ENCODE data around the gene FZD1.

The FZD1 gene

GRCh38 chr7:91286432-91286831, 22.2 kb downstream of the FZD1 start:
- no peak for DNase-seq (ENCODE audit: low read depth)
- no peak for TF ChIP-seq CTCF (IDR thresholded peaks at IDR 0.05; ENCODE audit: insufficient read depth, low read depth, low read length, missing control alignments)
- no peak overlapping the region for H3K4me3 ChIP-seq (ENCODE audit: low read length)

- peak; percentile 30 for TF ChIP-seq CTCF (IDR thresholded peaks at IDR 0.05; ENCODE audit: insufficient read depth, low read depth, low read length, missing control alignments)
- no peak overlapping the region for H3K4me3 ChIP-seq (ENCODE audit: low read length)
- no peak for DNase-seq (ENCODE audit: low read depth)
Observed at GRCh38 chr7:91287371-91288084, 23.3 kb downstream of the FZD1 start.

- DNase-seq (ENCODE audit: low read depth), result peak; percentile 58
- H3K4me3 ChIP-seq (ENCODE audit: low read length), result no peak overlapping the region
- peak; percentile 57 for TF ChIP-seq CTCF (IDR thresholded peaks at IDR 0.05; ENCODE audit: insufficient read depth, low read depth, low read length, missing control alignments)
Observed at GRCh38 chr7:91288208-91288824, 24.1 kb downstream of the FZD1 start.

GRCh38 chr7:91289633-91290254, 25.5 kb downstream of the FZD1 start:
- no peak for DNase-seq (ENCODE audit: low read depth)
- TF ChIP-seq CTCF (IDR thresholded peaks at IDR 0.05; ENCODE audit: insufficient read depth, low read depth, low read length, missing control alignments), result no peak
- H3K4me3 ChIP-seq (ENCODE audit: low read length), result no peak overlapping the region

- no peak for TF ChIP-seq CTCF (IDR thresholded peaks at IDR 0.05; ENCODE audit: insufficient read depth, low read depth, low read length, missing control alignments)
- no peak for DNase-seq (ENCODE audit: low read depth)
- H3K4me3 ChIP-seq (ENCODE audit: low read length), result no peak overlapping the region
Observed at GRCh38 chr7:91291302-91291701, 27.1 kb downstream of the FZD1 start.

- no peak overlapping the region for H3K4me3 ChIP-seq (ENCODE audit: low read length)
- TF ChIP-seq CTCF (IDR thresholded peaks at IDR 0.05; ENCODE audit: insufficient read depth, low read depth, low read length, missing control alignments), result peak; percentile 19
- peak; percentile 5 for DNase-seq (ENCODE audit: low read depth)
Observed at GRCh38 chr7:91291902-91292301, 27.7 kb downstream of the FZD1 start.

Measured in epithelial cell of esophagus (primary cell).